HCT116 (cell line): ENCODE data around the gene SF3A2.

ENCODE experiments used
- CTCF ChIP-seq, 3 experiments: fragments of 200-600 bp in 1 of 3; sonication (generic) in 1 of 3; IDR thresholded peaks in 2 of 3; conservative IDR thresholded peaks in 1 of 3; 2 replicates each; pipeline ENCODE4 v1.5.1; 2012 to 2017; ENCODE audit warnings: low read depth in 2 of 3, low read length in 2 of 3, antibody characterized with exemption in 1 of 3, borderline replicate concordance in 1 of 3, control low read depth in 1 of 3, mild to moderate bottlenecking in 1 of 3, mixed read lengths in 1 of 3, mixed run types in 1 of 3, moderate library complexity in 1 of 3; ENCODE audit not compliant: insufficient read depth in 1 of 3
- REST ChIP-seq: IDR thresholded peaks from 2 replicates; pipeline ENCODE4 v1.6.1; 2012; ENCODE audit warnings: low read depth
- ZBTB33 ChIP-seq: IDR thresholded peaks from 2 replicates; pipeline ENCODE4 v1.6.1; 2011; ENCODE audit warnings: mild to moderate bottlenecking, low read length, moderate library complexity; ENCODE audit not compliant: insufficient replicate concordance; ENCODE audit errors: extremely low read depth

- TF ChIP-seq CTCF (IDR thresholded peaks at IDR 0.05 in 2 of 3, conservative IDR thresholded peaks at IDR 0.05 in 1 of 3; ENCODE audit: borderline replicate concordance in 1 of 3, insufficient read depth in 1 of 3, low read depth in 2 of 3, low read length in 2 of 3) = peak; percentile 58 to 78 (median 69)
- no peak for TF ChIP-seq REST
- TF ChIP-seq ZBTB33 = no peak
These were observed 38.4 kb downstream of the SF3A2 start for GRCh38 chr19:2274931-2275535.
